HG02642 (cell line): Measurements from ENCODE around the gene TMEM116.
"Not testable (repeated sequence)": the region's sequence is repeated elsewhere in the genome, so short reads cannot be mapped to it uniquely, and the experiment has no call there.

ENCODE experiments used
- ATAC-seq: cut with Tn5 transposase; IDR thresholded peaks from one replicate; pipeline ENCODE4 v1.9.1; 2021; ENCODE audit warnings: mild to moderate bottlenecking; ENCODE audit not compliant: unreplicated experiment, poor library complexity

TMEM116 gene

DNA sequence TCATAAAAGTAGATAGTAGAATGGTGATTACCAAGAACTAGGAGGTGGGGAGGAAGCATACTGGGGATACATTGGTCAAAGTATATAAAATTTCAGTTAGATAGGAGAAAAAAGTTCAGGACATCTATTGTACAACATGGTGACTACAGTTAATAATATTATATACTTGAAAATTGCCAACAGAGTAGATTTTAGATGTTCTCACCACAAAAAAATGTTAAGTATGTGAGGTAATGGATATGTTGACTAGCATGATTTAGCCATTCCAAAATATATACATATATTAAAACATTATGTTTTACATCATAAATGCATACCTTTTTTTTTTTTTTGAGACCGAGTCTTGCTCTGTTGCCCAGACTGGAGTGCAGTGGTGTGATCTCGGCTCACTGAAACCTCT lies 31.0 kb downstream of the TMEM116 start:
- no peak for ATAC-seq

DNA sequence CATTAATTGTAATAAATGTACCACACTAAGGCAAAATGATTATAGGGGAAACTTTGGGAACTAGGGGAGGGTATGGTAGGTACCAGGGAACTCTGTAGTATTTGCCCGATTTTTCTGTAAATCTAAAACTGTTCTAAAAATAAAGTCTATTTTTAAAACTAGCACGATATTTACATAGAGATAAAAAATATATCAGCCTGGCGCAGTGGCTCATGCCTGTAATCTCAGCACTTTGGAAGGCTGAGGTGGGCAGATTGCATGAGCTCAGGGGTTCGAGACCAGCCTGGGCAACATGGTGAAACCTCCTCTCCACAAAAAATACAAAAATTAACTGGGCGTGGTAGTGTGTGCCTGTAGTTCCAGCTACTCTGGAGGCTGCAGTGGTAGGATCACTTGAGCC lies 32.4 kb downstream of the TMEM116 start:
- no peak for ATAC-seq

DNA sequence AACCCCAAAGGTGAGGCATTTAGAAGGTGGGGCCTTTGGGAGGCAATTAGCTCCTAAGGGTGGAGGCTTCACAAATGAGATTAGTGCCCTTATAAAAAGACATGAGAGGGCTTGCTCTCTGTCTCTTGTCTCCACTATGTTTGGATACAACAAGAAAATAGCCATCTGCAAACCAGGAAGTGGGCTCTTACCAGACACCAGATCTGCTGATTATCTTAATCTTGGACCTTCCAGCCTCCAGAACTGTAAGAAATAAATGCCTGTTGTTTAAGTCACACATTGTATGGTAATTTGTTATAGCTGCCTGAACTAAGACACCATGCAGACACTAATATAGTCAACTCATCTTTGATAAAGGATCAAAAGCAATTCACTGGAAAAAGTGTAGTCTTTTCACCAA lies 34.4 kb downstream of the TMEM116 start:
- ATAC-seq: no peak

DNA sequence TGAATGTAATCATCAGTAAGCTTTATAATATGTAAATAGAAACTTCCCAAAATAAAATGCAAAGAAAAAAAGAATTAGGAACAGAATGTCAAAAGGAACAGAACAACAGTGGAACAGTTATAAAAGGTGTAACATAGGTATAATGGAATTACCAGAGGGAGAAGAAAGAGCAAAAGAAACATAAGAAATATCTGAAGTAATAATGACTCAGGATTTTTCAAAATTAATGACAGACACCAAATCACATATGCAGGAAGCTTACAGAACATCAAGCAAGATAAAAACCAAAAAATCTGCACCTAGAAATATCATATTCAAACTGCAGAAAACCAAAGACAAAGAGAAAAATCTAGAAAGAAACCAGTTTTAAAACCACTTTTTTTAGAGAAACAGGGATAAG lies 36.1 kb downstream of the TMEM116 start:
- ATAC-seq: no peak

DNA sequence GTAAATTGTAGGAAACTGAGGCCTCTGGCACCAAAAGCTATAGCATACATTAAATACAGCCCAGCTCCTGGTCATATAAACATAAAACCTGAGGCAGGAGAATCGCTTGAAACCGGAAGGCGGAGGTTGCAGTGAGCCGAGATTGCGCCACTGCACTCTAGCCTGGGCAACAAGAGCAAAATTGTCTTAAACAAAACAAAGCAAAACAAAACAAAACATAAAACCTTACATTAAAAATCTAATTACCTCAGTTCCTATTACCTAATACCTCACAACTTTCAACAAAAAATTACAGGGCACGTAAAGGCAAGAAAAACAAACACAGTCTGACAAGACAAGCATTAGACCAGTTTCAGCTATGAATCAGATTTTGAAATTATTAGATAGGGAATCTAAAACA lies 36.7 kb downstream of the TMEM116 start:
- ATAC-seq: no peak

DNA sequence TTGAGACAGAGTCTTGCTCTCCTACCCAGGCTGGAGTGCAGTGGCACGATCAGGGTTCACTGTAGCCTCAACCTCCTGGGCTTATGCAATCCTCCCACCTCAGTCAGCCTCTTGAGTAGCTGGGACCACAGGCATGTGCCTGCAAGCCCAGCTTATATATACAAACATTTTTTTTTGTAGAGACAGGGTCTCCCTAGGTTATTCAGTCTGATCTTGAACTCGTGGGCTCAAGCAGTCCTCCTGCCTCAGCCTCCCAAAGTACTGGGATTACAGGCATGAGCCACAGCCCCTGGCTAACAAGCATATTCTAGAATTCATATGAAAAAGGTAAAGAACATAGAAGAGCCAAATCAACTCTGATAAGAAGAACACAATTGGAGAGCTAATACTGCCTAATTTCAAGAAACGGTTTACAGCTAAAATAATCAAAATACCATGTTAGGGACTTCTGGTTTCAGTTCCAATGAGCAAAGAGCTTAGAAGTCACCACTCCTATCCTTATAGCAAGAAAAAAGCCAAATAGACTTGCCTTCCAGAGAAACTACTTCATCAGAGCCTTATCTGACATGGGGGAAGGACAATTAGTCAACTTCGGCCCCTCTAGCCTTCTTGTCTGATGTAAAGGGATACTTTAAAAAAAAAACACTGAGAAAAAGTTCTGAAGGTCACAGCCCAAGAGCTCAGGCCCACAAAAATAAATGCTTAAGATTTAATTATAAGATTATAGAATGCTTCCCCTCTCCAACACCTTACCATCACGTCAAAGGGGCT lies 37.6 kb downstream of the TMEM116 start:
- ATAC-seq: no peak

DNA sequence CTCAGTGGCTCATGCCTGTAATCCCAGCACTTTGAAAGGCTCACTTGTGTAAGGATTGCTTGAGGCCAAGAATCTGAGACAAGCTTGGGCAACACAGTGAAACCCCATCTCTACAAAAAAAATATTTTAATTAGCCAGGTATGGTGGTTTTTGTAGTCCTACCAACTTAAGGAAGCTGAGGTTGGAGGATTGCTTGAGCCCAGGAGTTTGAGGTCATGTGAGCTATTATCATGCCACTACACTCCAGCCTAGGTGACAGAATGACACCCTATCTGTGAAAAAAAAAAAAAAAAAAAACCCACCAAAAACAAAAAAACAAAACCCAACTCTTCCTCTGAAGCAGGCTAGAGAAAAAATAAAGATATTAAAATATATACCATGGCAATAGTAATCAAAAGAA lies 41.2 kb downstream of the TMEM116 start:
- ATAC-seq: no peak

DNA sequence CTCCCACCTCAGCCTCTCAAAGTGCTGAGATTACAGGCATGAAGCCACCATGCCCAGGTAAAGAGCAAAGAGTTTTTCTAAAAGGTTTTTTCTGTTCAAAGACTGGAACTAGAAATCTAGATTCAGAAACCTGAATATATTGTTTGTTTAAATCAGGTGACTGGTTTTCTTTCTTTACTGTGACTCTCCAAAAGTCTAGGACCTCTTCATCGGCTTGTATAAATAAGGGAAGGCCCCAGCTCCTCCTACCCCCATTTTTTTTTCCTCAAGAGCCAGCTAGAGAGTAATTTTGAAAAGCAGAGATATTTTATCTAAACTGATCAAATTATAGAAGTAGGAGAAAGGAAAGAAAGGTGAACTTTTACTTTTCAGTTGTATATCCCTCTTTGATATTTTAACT lies 48.0 kb downstream of the TMEM116 start:
- no peak for ATAC-seq

DNA sequence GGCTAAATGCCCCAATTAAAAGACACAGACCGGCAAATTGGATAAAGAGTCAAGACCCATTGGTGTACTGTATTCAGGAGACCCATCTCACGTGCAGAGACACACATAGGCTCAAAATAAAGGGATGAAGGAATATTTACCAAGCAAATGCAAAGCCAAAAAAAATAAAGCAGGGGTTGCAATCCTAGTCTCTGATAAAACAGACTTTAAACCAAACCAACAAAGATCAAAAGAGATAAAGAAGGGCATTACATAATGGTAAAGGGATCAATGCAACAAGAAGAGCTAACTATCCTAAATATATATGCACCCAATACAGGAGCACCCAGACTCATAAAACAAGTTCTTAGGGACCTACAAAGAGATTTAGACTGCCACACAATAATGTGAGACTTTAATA lies 53.4 kb downstream of the TMEM116 start:
- not testable (repeated sequence) for ATAC-seq

DNA sequence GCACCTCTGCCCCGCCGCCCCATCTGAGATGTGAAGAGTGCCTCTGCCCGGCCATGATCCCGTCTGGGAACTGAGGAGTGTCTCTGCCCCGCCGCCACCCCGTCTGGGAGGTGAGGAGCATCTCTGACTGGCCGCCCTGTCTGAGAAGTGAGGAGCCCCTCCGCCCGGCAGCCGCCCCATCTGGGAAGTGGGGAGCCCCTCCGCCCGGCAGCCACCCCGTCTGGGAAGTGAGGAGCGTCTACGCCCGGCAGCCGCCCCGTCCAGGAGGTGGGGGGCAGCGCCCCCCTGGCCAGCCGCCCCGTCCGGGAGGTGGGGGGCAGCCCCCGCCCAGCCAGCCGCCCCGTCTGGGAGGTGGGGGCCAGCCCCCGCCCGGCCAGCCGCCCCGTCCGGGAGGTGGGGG lies 55.7 kb downstream of the TMEM116 start:
- not testable (repeated sequence) for ATAC-seq

DNA sequence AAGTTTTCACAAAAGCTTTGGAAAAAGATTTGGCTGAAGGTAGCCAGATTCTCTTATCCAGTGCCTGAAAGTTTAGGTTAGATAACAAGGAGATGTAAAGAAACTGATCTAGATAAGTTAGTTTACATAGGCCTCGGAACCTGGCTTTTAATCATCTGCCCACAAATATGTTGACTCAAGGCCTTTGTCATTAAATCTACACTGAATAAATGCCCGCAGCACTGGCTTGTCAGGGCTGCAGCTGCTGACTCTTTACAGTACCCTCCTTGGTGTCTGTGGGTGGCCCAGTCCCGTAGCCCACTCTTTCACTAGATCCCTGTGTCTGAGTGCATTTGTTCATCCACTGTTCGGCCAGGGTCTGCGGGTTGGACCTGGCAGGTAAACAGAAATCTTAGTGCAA lies 58.0 kb downstream of the TMEM116 start:
- ATAC-seq: no peak

DNA sequence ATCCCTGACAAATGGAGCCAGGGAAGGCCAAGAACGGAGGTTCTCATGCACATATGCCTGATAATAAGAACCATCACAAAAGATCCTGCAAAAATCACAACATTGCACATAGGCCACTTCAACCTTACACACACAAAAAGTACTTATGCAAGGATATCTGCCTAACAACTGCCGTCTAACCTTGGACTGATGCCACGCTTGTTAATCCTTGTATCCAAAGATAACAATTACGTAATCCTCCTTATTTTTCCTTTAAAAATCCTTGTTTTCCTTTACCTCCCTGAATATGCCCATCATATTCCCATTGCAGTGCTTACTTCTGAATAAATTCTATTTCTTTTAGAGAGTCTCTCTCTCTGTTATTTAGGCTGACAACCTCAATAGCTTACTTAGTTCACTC lies 59.5 kb downstream of the TMEM116 start:
- ATAC-seq: no peak

DNA sequence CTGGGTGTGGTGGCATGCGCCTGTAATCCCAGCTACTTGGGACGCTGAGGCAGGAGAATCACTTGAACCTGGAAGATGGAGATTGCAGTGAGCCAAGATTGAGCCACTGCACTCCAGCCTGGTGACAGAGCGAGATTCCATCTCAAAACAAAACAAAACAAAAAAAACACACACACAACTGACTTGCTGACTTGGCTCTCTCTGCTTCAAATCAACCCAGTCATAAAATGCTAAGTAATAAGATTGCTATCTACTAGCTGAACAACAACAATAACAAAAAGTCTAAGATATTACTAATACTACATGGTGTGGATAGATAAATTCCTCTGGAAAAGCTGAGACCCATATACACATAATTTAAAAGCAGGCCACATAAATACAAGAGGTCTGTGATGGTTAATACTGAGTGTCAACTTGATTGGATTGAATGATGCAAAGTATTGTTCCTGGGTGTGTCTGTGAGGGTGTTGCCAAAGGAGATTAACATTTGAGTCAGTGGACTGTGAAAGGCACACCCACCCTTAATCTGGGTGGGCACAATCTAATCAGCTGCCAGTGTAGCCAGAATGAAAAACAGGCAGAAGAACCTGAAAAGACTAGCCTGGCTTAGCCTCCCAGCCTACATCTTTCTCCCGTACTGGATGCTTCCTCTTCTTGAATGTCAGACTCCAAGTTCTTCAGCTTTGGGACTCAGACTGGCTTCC lies 60.7 kb downstream of the TMEM116 start:
- not testable (repeated sequence) for ATAC-seq

DNA sequence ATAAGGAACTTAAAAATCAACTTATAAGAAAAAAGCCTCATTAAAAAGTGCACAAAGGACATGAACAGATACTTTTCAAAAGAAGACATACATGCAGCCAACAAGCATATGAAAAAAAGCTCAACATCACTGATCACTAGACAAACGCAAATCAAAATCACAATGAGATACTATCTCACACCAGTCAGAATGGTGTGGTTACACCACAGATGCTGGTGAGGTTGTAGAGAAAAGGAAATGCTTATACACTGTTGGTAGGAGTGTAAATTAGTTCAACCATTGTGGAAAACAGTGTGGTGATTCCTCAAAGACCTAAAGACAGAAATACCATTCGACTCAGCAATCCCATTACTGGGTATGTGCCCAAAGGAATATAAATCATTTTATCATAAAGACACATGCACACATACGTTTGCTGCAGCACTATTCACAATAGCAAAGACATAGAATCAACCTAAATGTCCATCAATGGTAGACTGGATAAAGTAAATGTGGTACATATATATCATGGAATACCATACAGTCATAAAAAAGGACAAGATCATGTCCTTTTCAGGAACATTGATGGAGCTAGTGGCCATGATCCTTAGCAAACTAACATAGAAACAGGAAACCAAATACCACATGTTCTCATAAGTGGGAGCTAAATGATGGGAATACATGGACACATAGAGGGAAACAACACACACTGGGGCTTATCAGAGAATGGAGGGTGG lies 61.8 kb downstream of the TMEM116 start:
- ATAC-seq: not testable (repeated sequence)

DNA sequence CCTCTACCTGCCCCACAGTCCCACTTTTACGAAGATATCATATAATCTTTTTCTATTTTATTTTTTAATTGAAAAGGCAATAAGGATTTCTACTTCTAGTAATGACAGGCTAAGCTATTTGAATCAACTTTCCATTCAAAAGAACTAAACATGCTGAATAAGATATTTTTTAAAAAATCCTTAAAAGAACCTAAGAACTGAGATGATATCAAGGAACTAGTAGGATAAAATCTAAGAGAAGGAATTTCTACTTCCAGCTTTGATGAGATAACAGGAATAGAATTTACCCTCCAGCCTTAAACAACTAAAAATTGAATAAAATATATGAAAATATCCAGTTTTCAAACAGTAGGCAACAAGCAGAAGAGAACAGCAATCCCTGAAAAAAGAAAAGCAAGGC lies 69.0 kb downstream of the TMEM116 start:
- ATAC-seq: no peak

DNA sequence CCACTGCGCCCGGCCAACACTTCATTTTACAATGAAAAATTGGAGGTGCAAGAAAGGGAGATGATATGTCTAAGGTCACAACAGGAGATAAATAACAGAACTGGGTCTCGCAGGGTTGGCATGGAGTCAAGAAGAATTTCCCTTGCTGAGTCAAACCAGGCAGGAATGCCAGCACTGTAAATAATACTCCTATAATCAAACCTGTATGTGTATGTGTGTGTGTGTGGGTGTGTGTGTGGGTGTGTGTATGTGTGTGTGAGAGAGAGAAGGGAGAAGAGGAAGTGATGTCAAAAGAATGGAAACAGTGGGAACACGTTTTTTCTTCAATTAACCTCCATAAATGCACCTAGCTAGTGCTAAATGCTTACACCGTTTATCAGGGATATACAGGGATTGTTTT lies 70.4 kb downstream of the TMEM116 start:
- no peak for ATAC-seq

DNA sequence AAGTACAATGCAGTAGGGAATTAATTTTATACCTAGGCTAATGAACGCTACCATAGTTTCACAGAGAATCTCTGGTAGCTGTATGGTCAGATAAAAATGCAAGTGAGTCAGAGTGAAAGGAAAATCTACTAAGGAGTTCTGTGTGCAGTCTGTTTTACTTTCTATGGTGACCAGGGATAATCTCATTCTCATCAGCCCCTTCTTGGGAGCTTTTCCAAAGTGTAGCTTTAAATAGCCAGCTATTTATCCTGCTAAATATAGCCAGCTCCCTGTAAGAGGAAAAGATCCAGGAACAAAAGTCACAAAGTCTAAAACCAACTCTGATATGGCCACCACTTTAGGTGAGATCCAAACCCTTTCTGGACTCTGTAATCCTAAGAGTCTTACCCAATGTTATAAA lies 75.5 kb downstream of the TMEM116 start:
- no peak for ATAC-seq

DNA sequence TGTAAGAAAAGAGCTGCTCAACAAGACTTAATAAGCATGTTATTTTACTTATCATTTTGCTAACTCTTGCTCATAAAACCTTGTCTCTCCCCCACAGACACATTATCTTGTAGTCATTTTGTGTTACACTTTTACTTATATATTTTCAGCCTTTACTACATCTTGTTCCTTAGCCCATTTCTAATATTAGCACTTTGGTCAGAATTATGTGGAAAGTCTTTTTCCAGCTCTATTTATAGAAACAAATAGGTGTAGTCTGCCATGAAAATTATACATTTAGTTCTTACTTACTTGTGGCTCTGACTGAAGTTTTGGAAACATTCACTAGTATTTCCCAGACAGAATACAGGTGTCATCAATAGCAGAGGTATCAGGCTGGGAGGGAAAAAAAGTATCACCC lies 76.1 kb downstream of the TMEM116 start:
- no peak for ATAC-seq

DNA sequence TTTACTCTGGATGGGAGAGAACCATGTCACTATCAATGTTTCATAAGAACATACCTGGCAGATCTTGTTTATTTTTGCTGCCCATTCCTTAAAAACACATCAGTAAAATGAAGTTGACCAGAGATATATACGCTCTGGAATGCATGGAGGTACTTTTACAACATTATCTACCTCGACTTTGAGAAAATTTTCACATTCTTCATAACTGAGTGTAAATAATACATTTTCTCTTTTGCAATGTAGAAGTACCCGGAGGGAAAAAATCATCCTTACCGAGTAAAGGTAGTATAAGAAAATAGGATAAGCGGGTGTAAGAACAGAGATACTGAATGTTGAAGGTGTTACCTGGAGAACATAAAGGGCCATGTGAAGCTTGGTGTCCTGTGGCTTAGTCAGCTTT lies 80.7 kb downstream of the TMEM116 start:
- ATAC-seq: no peak

DNA sequence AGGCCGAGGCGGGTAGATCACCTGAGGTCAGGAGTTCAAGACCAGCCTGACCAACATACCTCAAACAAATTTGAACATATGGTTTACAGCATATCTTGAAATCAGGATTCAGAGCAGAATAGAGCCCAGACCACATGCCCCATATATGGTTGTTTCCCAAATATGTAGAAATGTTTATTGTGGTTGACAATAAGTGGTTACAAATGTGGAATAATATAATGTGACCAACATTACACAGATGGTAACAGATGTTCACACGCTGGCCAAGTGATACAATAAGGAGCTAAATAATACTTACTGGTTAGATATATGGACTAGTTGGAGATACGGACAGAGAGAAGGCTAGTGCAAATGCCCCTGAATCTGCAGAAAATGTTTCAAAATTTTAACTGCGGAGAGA lies 85.6 kb downstream of the TMEM116 start:
- ATAC-seq: no peak

DNA sequence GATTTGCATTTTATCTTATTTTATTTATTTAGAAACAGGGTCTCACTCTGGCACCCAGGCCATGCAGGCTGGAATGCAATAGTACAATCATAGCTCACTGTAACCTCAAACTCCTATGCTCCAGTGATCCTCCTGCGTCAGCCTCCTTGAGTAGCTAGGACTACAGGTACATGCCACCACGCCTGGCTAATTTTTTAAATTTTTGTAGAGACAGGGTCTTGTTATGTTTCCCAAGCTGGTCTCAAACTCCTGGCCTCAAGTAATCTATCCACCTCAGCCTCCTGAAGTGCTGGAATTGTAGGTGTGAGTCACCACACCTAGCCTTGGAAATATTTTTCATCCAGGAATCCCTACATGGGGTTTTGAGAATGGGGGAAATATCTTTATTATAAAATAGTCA lies 86.3 kb downstream of the TMEM116 start:
- no peak for ATAC-seq
